Mucosa of descending colon (tissue), 3 donors: ENCODE measurements around the gene SZT2. TPM values are rescaled to one million over a fixed set of nuclear protein-coding genes. Genes with fewer than 3 reads are reported as not detected.

Source experiments
- ATAC-seq: fragments of 200-7000 bp; cut with Tn5 transposase; one replicate; pipeline ENCODE4 v1.9.1; 2020; ENCODE audit warnings: mild to moderate bottlenecking, moderate library complexity
- DNase-seq, 3 donors: peaks; one replicate each; pipeline ENCODE4 v3.0.0-alpha.2; 2020
- H3K36me3 ChIP-seq: fragments of 200-600 bp; one replicate; pipeline ENCODE4 v1.8.0; 2021; ENCODE audit warnings: low read depth, mild to moderate bottlenecking
- H3K4me1 ChIP-seq: fragments of 200-600 bp; one replicate; pipeline ENCODE4 v1.8.0; 2021; ENCODE audit warnings: low read depth, mild to moderate bottlenecking
- H3K4me3 ChIP-seq: fragments of 200-600 bp; one replicate; pipeline ENCODE4 v1.8.0; 2021; ENCODE audit warnings: mild to moderate bottlenecking
- H3K9me3 ChIP-seq: fragments of 200-600 bp; one replicate; pipeline ENCODE4 v1.8.0; 2021; ENCODE audit warnings: mild to moderate bottlenecking
- CTCF ChIP-seq: fragments of 200-600 bp; IDR thresholded peaks from one replicate; pipeline ENCODE4 v1.8.0; 2022; ENCODE audit warnings: antibody characterized with exemption, mild to moderate bottlenecking
- intact Hi-C, 2 donors: fragments of 100-400 bp; cut with DNase I in 1 of 2; cut with micrococcal nuclease in 1 of 2; formaldehyde crosslinking; loops; one replicate each; pipeline versions ENCODE4 v1.11.0 to v1.11.1; 2022; cut with DNase I, micrococcal nuclease
- microRNA-seq: library from miRNA; unstranded; fragments of <30 nt; microRNA quantifications from one replicate; pipeline ENCODE4, GENCODE V29; 2019
- total RNA-seq, 3 donors: library from RNA; stranded (reverse); fragmentation: NEBNext Ultra II Directional in 2 of 3; extraction: Animal tissue kit (Norgen Biotek cat#: 25700) in 2 of 3; gene quantifications; one replicate each; pipeline versions ENCODE4 v1.2.1 to v1.2.4, GENCODE V29; 2021 to 2023
- donor health status: DM: no; HTN: no; CAD: no; lungs with moderate emphysema.
- donor health status: DM: no; HTN: no; CAD: no.
- donor health status: DM: no; HTN: yes; CAD: no.

Gene SZT2
- total RNA-seq, 3 donors from 2014 or later = 61.7 to 93.6 (median 75.4) TPM

GRCh38 chr1:43503534-43503933 is 113.8 kb downstream of the SZT2 start:
- intact Hi-C loops = no loop called here
- Histone ChIP-seq H3K4me1 (no peaks in the 10 kb centered on the region), H3K4me3 (no peak overlapping the region), H3K9me3 (no peaks in the 10 kb centered on the region), H3K36me3 (no peaks in the 10 kb centered on the region)
- no peak for TF ChIP-seq CTCF
- ATAC-seq (no peak), DNase-seq (no peak)

Small RNA genes within 50 kb of the gene (microRNA-seq; reads per million reads assigned to microRNA genes)
- gene MIR6734 (1.6 reads per million), gene MIR6735 (not detected)

Other genes starting within 250 kb of the SZT2 start
- 10 to 100 TPM; 32.3 to 38.9 (median 34.9) TPM for gene EBNA1BP2, start 217.6 kb upstream of the SZT2 start, total RNA-seq
- gene CFAP57, start 217.6 kb upstream of the SZT2 start, total RNA-seq = under 1 TPM in 1 of 3 donors, not detected in 2; 0.34 TPM
- 10 to 100 TPM; 31.9 to 71.6 (median 40.6) TPM for gene TMEM125, start 119.9 kb upstream of the SZT2 start, total RNA-seq
- 100 to 1,000 TPM in 1 of 3 donors, 10 to 100 TPM in 2; 33.1 to 102 (median 63.3) TPM for gene C1orf210, start 104.3 kb upstream of the SZT2 start, total RNA-seq
- gene TIE1, start 88.9 kb upstream of the SZT2 start, total RNA-seq = 10 to 100 TPM in 1 of 3 donors, 1 to 10 TPM in 2; 8.0 to 18.6 (median 8.1) TPM
- gene MPL, start 52.1 kb upstream of the SZT2 start, total RNA-seq = 1 to 10 TPM in 1 of 3 donors, under 1 TPM in 1, not detected in 1; 0.81 to 1.0 TPM
- gene CDC20, start 30.9 kb upstream of the SZT2 start, total RNA-seq = 10 to 100 TPM in 1 of 3 donors, 1 to 10 TPM in 2; 5.8 to 44.0 (median 8.5) TPM
- 100 to 1,000 TPM in 2 of 3 donors, 10 to 100 TPM in 1; 80.0 to 171 (median 104) TPM for gene ELOVL1, start 21.9 kb upstream of the SZT2 start, total RNA-seq
- gene MED8, start 99 bp upstream of the SZT2 start, total RNA-seq = 10 to 100 TPM; 35.8 to 39.6 (median 38.3) TPM
- 10 to 100 TPM; 41.8 to 85.0 (median 79.3) TPM for gene HYI, start 64.0 kb downstream of the SZT2 start, total RNA-seq
- 100 to 1,000 TPM; 355 to 752 (median 384) TPM for gene PTPRF, start 141.0 kb downstream of the SZT2 start, total RNA-seq